ENCODE results near the gene C2CD4C. TPM values are rescaled to one million over a fixed set of nuclear protein-coding genes. Genes with fewer than 3 reads are reported as not detected.

The C2CD4C gene
- total and polyA plus RNA-seq, 2 of the 13 experiments (the other 11 are each of a cell fraction or from before 2014, with no cell fraction given), result not detected

DNA sequence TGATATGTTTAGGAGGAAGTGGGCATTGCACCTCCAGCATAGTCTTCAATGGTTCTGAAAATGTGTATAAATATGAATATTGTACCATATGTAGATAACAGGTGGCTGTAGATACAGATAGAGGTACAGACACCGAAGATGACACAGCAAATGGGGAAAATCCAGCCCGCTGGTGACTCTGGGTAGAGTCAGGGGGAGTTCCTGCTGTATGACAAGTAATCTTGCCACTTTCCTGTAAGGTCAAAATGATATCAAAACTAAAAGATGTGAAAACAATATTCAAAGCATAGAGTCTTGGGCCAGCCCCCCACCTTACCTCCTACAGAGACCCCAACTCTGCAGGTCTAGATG is 17.8 kb downstream of the C2CD4C start:
- Histone ChIP-seq H3K9me3 (ENCODE audit: low read length) (peaks cover 8% of the 10 kb centered on the region), H4K20me1 (ENCODE audit: insufficient read depth, low read length) (no peaks in the 10 kb centered on the region), H3K79me2 (ENCODE audit: insufficient read depth, low read length) (no peaks in the 10 kb centered on the region), H3K4me3 (replicated peaks in 1 of 3; ENCODE audit: insufficient read depth in 1 of 3, low read depth in 2 of 3, low read length in 3 of 3) (no peak overlapping the region), H3K4me1 (ENCODE audit: insufficient read depth, low read length) (no peaks in the 10 kb centered on the region), H3K4me2 (ENCODE audit: low read depth, low read length) (no peak overlapping the region), H2AFZ (ENCODE audit: low read length) (no peak overlapping the region), H3K27ac (ENCODE audit: extremely low read length, insufficient read depth, low read length) (no peak overlapping the region), H3K9ac (ENCODE audit: insufficient read depth, low read depth, low read length) (no peak overlapping the region), H3K27me3 (ENCODE audit: control insufficient read depth in 1 of 2, insufficient read depth in 2 of 2, low read length in 2 of 2) (peaks cover 20 to 50% of the 10 kb centered on the region in 2 experiments; a peak in 4 of 5 replicates), H3K36me3 (replicated peaks in 1 of 2; ENCODE audit: control insufficient read depth in 1 of 2, insufficient read depth in 2 of 2, low read length in 2 of 2) (no peaks in the 10 kb centered on the region)
- in situ Hi-C loops (cut with HindIII; ENCODE audit: extremely low pct_ligation_motif_present, low pct_unique_long_range_greater_than_20kb) (no loop called here), intact Hi-C loops (cut with micrococcal nuclease; ENCODE audit: unreplicated experiment) (no loop called here)
- CTCF ChIA-PET (ENCODE audit: low intra/inter-chr PET ratio, low total read pairs), result no interaction called here
- no TSS peak for BruUV-seq (replicated peaks)
- POLR2A ChIA-PET, result no interaction called here
- TF ChIP-seq KLF12 (CRISPR knock-in tag; IDR thresholded peaks at IDR 0.05; ENCODE audit: borderline replicate concordance) (no peak), TGIF2 (CRISPR knock-in tag; IDR thresholded peaks at IDR 0.05) (no peak)
- TF ChIP-seq, protein P1, sequence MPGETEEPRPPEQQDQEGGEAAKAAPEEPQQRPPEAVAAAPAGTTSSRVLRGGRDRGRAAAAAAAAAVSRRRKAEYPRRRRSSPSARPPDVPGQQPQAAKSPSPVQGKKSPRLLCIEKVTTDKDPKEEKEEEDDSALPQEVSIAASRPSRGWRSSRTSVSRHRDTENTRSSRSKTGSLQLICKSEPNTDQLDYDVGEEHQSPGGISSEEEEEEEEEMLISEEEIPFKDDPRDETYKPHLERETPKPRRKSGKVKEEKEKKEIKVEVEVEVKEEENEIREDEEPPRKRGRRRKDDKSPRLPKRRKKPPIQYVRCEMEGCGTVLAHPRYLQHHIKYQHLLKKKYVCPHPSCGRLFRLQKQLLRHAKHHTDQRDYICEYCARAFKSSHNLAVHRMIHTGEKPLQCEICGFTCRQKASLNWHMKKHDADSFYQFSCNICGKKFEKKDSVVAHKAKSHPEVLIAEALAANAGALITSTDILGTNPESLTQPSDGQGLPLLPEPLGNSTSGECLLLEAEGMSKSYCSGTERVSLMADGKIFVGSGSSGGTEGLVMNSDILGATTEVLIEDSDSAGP (CRISPR knock-in tag; IDR thresholded peaks at IDR 0.05; ENCODE audit: borderline replicate concordance), result no peak
- FAIRE-seq (no peak), DNase-seq (ENCODE audit: low spot score) (no peak), ATAC-seq (no peak)
- WGBS (ENCODE audit: low lambda C conversion rate), result 11% methylated on average over 2 of the region's 2 CpGs

DNA sequence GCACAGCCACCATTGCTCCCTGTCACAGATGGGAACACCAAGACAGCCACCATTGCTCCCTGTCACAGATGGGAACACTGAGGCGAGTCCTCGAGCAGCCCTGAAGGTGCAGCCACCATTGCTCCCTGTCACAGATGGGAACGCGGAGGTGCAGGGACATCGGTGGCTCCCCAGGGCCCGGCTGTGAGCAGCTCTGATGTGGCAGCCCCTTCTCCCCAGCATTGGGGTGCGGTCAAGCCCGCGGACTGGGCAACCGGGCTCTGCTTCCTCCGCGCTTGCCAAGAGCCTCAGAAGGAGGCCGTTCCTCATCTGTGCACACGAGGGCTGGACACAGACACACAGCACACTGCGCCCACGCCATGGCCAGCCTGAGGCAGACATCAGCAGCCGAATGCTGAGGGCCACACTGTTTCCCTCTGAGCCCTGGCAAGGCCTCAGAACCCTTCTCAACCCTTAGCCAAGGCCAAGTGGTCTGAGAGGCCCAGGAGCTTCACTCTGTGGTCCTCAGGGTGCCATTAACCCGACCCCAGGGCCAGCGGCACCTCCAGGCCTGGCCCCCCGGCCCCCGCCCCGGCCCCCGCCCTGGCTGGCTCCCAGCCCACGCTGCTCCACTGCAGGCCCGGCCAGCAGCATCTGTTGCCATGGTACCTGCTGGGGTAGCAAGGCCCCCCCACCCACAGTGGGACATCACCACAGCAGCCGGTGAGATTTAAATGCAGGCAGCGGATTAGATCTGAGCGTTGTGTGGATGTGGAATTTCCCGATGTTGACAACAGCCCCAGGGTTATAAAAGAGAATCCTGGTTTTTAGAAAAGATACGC is 18.4 kb downstream of the C2CD4C start:
- no peak for DNase-seq (ENCODE audit: low spot score)
- in situ Hi-C loops (cut with HindIII; ENCODE audit: extremely low pct_ligation_motif_present, low pct_unique_long_range_greater_than_20kb), result no loop called here
- POLR2A ChIA-PET, result no interaction called here
- no peak for TF ChIP-seq ZNF496 (CRISPR knock-in tag; IDR thresholded peaks at IDR 0.05; ENCODE audit: insufficient replicate concordance)
- no peak for TF ChIP-seq ZFP82 (CRISPR knock-in tag; IDR thresholded peaks at IDR 0.05; ENCODE audit: borderline replicate concordance)
- TF ChIP-seq BCL6 (CRISPR knock-in tag; IDR thresholded peaks at IDR 0.05), result no peak
- no peak for TF ChIP-seq ZNF446 (CRISPR knock-in tag; IDR thresholded peaks at IDR 0.05)
- no peak for TF ChIP-seq BHLHE40 (IDR thresholded peaks at IDR 0.05; ENCODE audit: low read length)
- TF ChIP-seq SALL2 (CRISPR knock-in tag; IDR thresholded peaks at IDR 0.05), result no peak
- TF ChIP-seq, protein P2, sequence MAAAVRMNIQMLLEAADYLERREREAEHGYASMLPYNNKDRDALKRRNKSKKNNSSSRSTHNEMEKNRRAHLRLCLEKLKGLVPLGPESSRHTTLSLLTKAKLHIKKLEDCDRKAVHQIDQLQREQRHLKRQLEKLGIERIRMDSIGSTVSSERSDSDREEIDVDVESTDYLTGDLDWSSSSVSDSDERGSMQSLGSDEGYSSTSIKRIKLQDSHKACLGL (CRISPR knock-in tag; IDR thresholded peaks at IDR 0.05), result no peak
- no peak for TF ChIP-seq SUZ12 (IDR thresholded peaks at IDR 0.05; ENCODE audit: low read depth, low read length)
- TF ChIP-seq, protein P3, sequence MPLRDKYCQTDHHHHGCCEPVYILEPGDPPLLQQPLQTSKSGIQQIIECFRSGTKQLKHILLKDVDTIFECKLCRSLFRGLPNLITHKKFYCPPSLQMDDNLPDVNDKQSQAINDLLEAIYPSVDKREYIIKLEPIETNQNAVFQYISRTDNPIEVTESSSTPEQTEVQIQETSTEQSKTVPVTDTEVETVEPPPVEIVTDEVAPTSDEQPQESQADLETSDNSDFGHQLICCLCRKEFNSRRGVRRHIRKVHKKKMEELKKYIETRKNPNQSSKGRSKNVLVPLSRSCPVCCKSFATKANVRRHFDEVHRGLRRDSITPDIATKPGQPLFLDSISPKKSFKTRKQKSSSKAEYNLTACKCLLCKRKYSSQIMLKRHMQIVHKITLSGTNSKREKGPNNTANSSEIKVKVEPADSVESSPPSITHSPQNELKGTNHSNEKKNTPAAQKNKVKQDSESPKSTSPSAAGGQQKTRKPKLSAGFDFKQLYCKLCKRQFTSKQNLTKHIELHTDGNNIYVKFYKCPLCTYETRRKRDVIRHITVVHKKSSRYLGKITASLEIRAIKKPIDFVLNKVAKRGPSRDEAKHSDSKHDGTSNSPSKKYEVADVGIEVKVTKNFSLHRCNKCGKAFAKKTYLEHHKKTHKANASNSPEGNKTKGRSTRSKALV (CRISPR knock-in tag; IDR thresholded peaks at IDR 0.05), result no peak
- no peak for TF ChIP-seq ZBTB7B (CRISPR knock-in tag; IDR thresholded peaks at IDR 0.05)
- no peak for TF ChIP-seq ZNF839 (CRISPR knock-in tag; IDR thresholded peaks at IDR 0.05; ENCODE audit: borderline replicate concordance)
- no peak for TF ChIP-seq ZFAT (CRISPR knock-in tag; conservative IDR thresholded peaks at IDR 0.05)
- TF ChIP-seq ATF1 (CRISPR knock-in tag; IDR thresholded peaks at IDR 0.05), result no peak

More for the DNA sequence above, 18.4 kb downstream of the C2CD4C start:
- Histone ChIP-seq H3K27ac (ENCODE audit: extremely low read length, insufficient read depth, low read length) (no peak overlapping the region), H3K4me1 (ENCODE audit: insufficient read depth, low read length) (no peaks in the 10 kb centered on the region), H3K36me3 (replicated peaks in 1 of 2; ENCODE audit: control insufficient read depth in 1 of 2, insufficient read depth in 2 of 2, low read length in 2 of 2) (no peaks in the 10 kb centered on the region), H4K20me1 (ENCODE audit: insufficient read depth, low read length) (no peaks in the 10 kb centered on the region), H3K27me3 (ENCODE audit: control insufficient read depth in 1 of 2, insufficient read depth in 2 of 2, low read length in 2 of 2) (peaks cover 20 to 53% of the 10 kb centered on the region in 2 experiments; a peak in 4 of 5 replicates), H2AFZ (ENCODE audit: low read length) (no peak overlapping the region), H3K9me3 (ENCODE audit: low read length) (peaks cover 4% of the 10 kb centered on the region), H3K9ac (ENCODE audit: insufficient read depth, low read depth, low read length) (no peak overlapping the region), H3K79me2 (ENCODE audit: insufficient read depth, low read length) (no peaks in the 10 kb centered on the region), H3K4me3 (replicated peaks in 1 of 3; ENCODE audit: insufficient read depth in 1 of 3, low read depth in 2 of 3, low read length in 3 of 3) (no peak overlapping the region), H3K4me2 (ENCODE audit: low read depth, low read length) (no peak overlapping the region)
- intact Hi-C loops (cut with micrococcal nuclease; ENCODE audit: unreplicated experiment), result no loop called here
- ATAC-seq, result no peak
- CTCF ChIA-PET (ENCODE audit: low intra/inter-chr PET ratio, low total read pairs), result no interaction called here
- WGBS (ENCODE audit: low lambda C conversion rate), result 67% methylated on average over 10 of the region's 30 CpGs
- no peak for FAIRE-seq
- BruUV-seq (replicated peaks), result no TSS peak
